GM12874 (cell line): Measurements from ENCODE around the gene TTC28.

Source experiments
- CTCF ChIP-seq: IDR thresholded peaks from 2 replicates; pipeline ENCODE4 v1.5.1; 2011; ENCODE audit warnings: low read depth, mild to moderate bottlenecking, control low read depth, low read length, moderate library complexity; ENCODE audit not compliant: insufficient read depth

TTC28 gene

GRCh38 chr22:28480000-28480715, 199.5 kb downstream of the TTC28 start:
- TF ChIP-seq CTCF = no peak

GRCh38 chr22:28478564-28478963, 201.1 kb downstream of the TTC28 start:
- no peak for TF ChIP-seq CTCF

- TF ChIP-seq CTCF = no peak
Measured at GRCh38 chr22:28477556-28477955, 202.1 kb downstream of the TTC28 start.

GRCh38 chr22:28474330-28474729, 205.3 kb downstream of the TTC28 start:
- no peak for TF ChIP-seq CTCF

GRCh38 chr22:28473258-28473657, 206.4 kb downstream of the TTC28 start:
- TF ChIP-seq CTCF = no peak

- no peak for TF ChIP-seq CTCF
Measured at GRCh38 chr22:28466399-28466798, 213.2 kb downstream of the TTC28 start.

GRCh38 chr22:28465841-28466240, 213.8 kb downstream of the TTC28 start:
- TF ChIP-seq CTCF = no peak
